HepG2 (cell line): Measurements from ENCODE around the gene DRAXIN. TPM values are rescaled to one million over a fixed set of nuclear protein-coding genes. Genes with fewer than 3 reads are reported as not detected.

Experiments used
- AHDC1 ChIP-seq: sonication (generic); formaldehyde crosslinking; IDR thresholded peaks from 2 replicates; pipeline ENCODE4 v1.5.1; 2020; ENCODE audit warnings: mild to moderate bottlenecking, missing genetic modification reagents, borderline replicate concordance
- ARNTL ChIP-seq: sonication (generic); formaldehyde crosslinking; IDR thresholded peaks from 2 replicates; pipeline ENCODE4 v1.4.0; 2020; ENCODE audit warnings: mild to moderate bottlenecking, missing genetic modification reagents
- CHD4 ChIP-seq: fragments of 200-600 bp; sonication (generic); IDR thresholded peaks from 2 replicates; pipeline ENCODE4 v1.7.0; 2017; ENCODE audit warnings: mild to moderate bottlenecking, low read length, borderline replicate concordance
- FOXP4 ChIP-seq: sonication (generic); formaldehyde crosslinking; IDR thresholded peaks from 2 replicates; pipeline ENCODE4 v1.4.0; 2020; ENCODE audit warnings: missing genetic modification reagents
- MTERF4 ChIP-seq: sonication (generic); formaldehyde crosslinking; IDR thresholded peaks from 2 replicates; pipeline ENCODE4 v1.8.0; 2023; ENCODE audit warnings: mild to moderate bottlenecking, missing genetic modification reagents
- NFATC3 ChIP-seq: sonication (generic); formaldehyde crosslinking; IDR thresholded peaks from 2 replicates; pipeline ENCODE4 v1.5.1; 2020; ENCODE audit warnings: mild to moderate bottlenecking, missing genetic modification reagents
- NRL ChIP-seq: sonication (generic); formaldehyde crosslinking; IDR thresholded peaks from 2 replicates; pipeline ENCODE4 v1.5.0; 2020; ENCODE audit warnings: missing genetic modification reagents, mild to moderate bottlenecking, moderate library complexity, borderline replicate concordance
- RBM22 ChIP-seq: fragments of 200-400 bp; formaldehyde crosslinking; optimal IDR thresholded peaks from 2 replicates; pipeline ENCODE3; 2017; ENCODE audit warnings: mild to moderate bottlenecking, low read length, moderate library complexity
- TBX2 ChIP-seq: sonication (generic); formaldehyde crosslinking; IDR thresholded peaks from 2 replicates; pipeline ENCODE4 v1.5.0; 2020; ENCODE audit warnings: missing genetic modification reagents, mild to moderate bottlenecking, borderline replicate concordance
- THAP8 ChIP-seq: sonication (generic); formaldehyde crosslinking; IDR thresholded peaks from 2 replicates; pipeline ENCODE4 v1.5.1; 2020; ENCODE audit warnings: missing genetic modification reagents, mild to moderate bottlenecking, borderline replicate concordance
- U2AF1 ChIP-seq: fragments of 200-400 bp; formaldehyde crosslinking; optimal IDR thresholded peaks from 2 replicates; pipeline ENCODE3; 2017; ENCODE audit warnings: mild to moderate bottlenecking, low read depth, low read length
- ZNF274 ChIP-seq: sonication (generic); formaldehyde crosslinking; IDR thresholded peaks from 2 replicates; pipeline ENCODE4 v1.5.1; 2020; ENCODE audit warnings: mild to moderate bottlenecking, missing genetic modification reagents
- ZNF547 ChIP-seq: sonication (generic); formaldehyde crosslinking; IDR thresholded peaks from 2 replicates; pipeline ENCODE4 v1.5.1; 2020; ENCODE audit warnings: mild to moderate bottlenecking, missing genetic modification reagents
- ZNF605 ChIP-seq: sonication (generic); formaldehyde crosslinking; IDR thresholded peaks from 2 replicates; pipeline ENCODE4 v1.8.0; 2022; ENCODE audit warnings: mild to moderate bottlenecking, missing genetic modification reagents
- polyA plus RNA-seq, 8 experiments: library from polyadenylated mRNA; depleted of rRNA in 3 of 8; stranded (reverse) in 7 of 8; unstranded in 1 of 8; fragments of >200 nt; fragmentation: Illumina TruSeq in 4 of 8; extraction: Trizol in 4 of 8; gene quantifications; 2 replicates each; pipeline versions ENCODE4 v1.2.1 to v1.2.3, GENCODE V29; 2011 to 2016; ENCODE audit warnings: low read depth in 4 of 8, missing spikeins in 1 of 8, mixed read lengths in 1 of 8; ENCODE audit not compliant: insufficient read depth in 1 of 8
- total RNA-seq, 5 experiments: library from RNA; depleted of rRNA; stranded (reverse); fragments of >200 nt; fragmentation: Illumina TruSeq; extraction: Trizol; gene quantifications; 2 replicates each; pipeline ENCODE4 v1.2.3, GENCODE V29; 2016; ENCODE audit warnings: low read depth in 1 of 5

Gene DRAXIN
- total and polyA plus RNA-seq, 2 of the 13 experiments (the other 11 are each of a cell fraction or from before 2014, with no cell fraction given): 0.02 TPM; not detected in 1

GRCh38 chr1:11671205-11671543 is 20.3 kb upstream of the DRAXIN start (continued):
- TF ChIP-seq AHDC1 (no peak), ZNF274 (CRISPR knock-in tag) (0 out of 2 replicates have a peak, but pooled peaks have one; percentile 10), FOXP4 (CRISPR knock-in tag) (no peak), NRL (0 out of 2 replicates have a peak, but pooled peaks have one; percentile 0), U2AF1 (no peak), ZNF605 (0 out of 2 replicates have a peak, but pooled peaks have one; percentile 5), ZNF547 (CRISPR knock-in tag) (0 out of 2 replicates have a peak, but pooled peaks have one; percentile 15), NFATC3 (no peak), RBM22 (no peak), ARNTL (CRISPR knock-in tag) (no peak), MTERF4 (CRISPR knock-in tag) (no peak), CHD4 (0 out of 2 replicates have a peak, but pooled peaks have one; percentile 15), THAP8 (CRISPR knock-in tag) (no peak), TBX2 (CRISPR knock-in tag) (no peak)
